Panc1 (cell line): ENCODE measurements around the gene NPDC1. TPM values are rescaled to one million over a fixed set of nuclear protein-coding genes. Genes with fewer than 3 reads are reported as not detected.

Experiments used
- ATAC-seq: fragments of 200-7000 bp; cut with Tn5 transposase; 2 replicates; pipeline ENCODE4 v1.9.1; 2020; ENCODE audit warnings: mild to moderate bottlenecking, moderate library complexity
- BruUV-seq: library from RNA; stranded (reverse); fragments of 400-500 nt; replicated peaks from 2 replicates; lab custom pipeline; 2021; lab: Mats Ljungman, UMichigan
- CTCF ChIA-PET: fragments of 300-600 bp; sonication (Branson Sonifier 250); formaldehyde crosslinking; loops from one replicate; lab custom pipeline; 2022; ENCODE audit warnings: antibody characterized with exemption; lab: Charles Lee
- POLR2A ChIA-PET: fragments of 300-600 bp; sonication (Branson Sonifier 250); formaldehyde crosslinking; loops from one replicate; lab custom pipeline; 2022; ENCODE audit warnings: antibody characterized with exemption; lab: Charles Lee
- DNase-seq: peaks from one replicate; pipeline ENCODE4 v3.0.0-alpha.2; 2010; ENCODE audit warnings: low read depth, low spot score
- H3K27ac ChIP-seq: 2 replicates; pipeline ENCODE4 v1.5.1; 2011; ENCODE audit warnings: mild to moderate bottlenecking, low read length, inconsistent platforms
- H3K27me3 ChIP-seq: fragments of 200-500 bp; sonication (Bioruptor generic); 2 replicates; pipeline ENCODE4 v1.6.0; 2014; ENCODE audit warnings: low read length, inconsistent platforms; ENCODE audit not compliant: control insufficient read depth, insufficient read depth
- H3K36me3 ChIP-seq: fragments of 200-500 bp; sonication (Bioruptor generic); 2 replicates; pipeline ENCODE4 v1.5.1; 2014; ENCODE audit warnings: inconsistent platforms, mild to moderate bottlenecking, low read length, moderate library complexity; ENCODE audit not compliant: control insufficient read depth, insufficient read depth
- H3K4me1 ChIP-seq: 2 replicates; pipeline ENCODE4 v1.5.1; 2011; ENCODE audit warnings: inconsistent platforms, mild to moderate bottlenecking, low read length, moderate library complexity; ENCODE audit not compliant: control insufficient read depth, insufficient read depth
- H3K4me3 ChIP-seq, 2 experiments: 2 replicates each; pipeline ENCODE4 v1.5.1; 2011 to 2012; ENCODE audit warnings: low read depth in 2 of 2, low read length in 2 of 2, mild to moderate bottlenecking in 2 of 2, inconsistent platforms in 1 of 2, moderate library complexity in 1 of 2
- H3K9me3 ChIP-seq: fragments of 200-500 bp; sonication (Bioruptor generic); 2 replicates; pipeline ENCODE4 v1.5.1; 2014; ENCODE audit warnings: low read depth, mild to moderate bottlenecking, inconsistent platforms, low read length, moderate library complexity; ENCODE audit not compliant: control insufficient read depth, insufficient read depth
- POLR2AphosphoS5 ChIP-seq: IDR thresholded peaks from 2 replicates; pipeline ENCODE4 v1.6.1; 2012; ENCODE audit warnings: mild to moderate bottlenecking, low read depth, low read length, moderate library complexity
- SIN3A ChIP-seq: IDR thresholded peaks from 2 replicates; pipeline ENCODE4 v1.6.1; 2012; ENCODE audit warnings: low read depth, mild to moderate bottlenecking, low read length, moderate library complexity, borderline replicate concordance; ENCODE audit not compliant: insufficient read depth
- TCF7L2 ChIP-seq: IDR thresholded peaks from 2 replicates; pipeline ENCODE4 v1.6.1; 2011; ENCODE audit warnings: mild to moderate bottlenecking, low read depth, low read length, inconsistent platforms
- in situ Hi-C: cut with HindIII; loops from 2 replicates; pipeline ENCODE4 v1.10.0; 2016; ENCODE audit warnings: low sequenced_read_pairs, low pct_unique_long_range_greater_than_20kb
- intact Hi-C: fragments of 100-400 bp; cut with micrococcal nuclease; formaldehyde crosslinking; loops from one replicate; pipeline ENCODE4 v1.10.0; 2022; ENCODE audit not compliant: unreplicated experiment
- total RNA-seq: library from RNA; stranded (reverse); gene quantifications from one replicate; pipeline ENCODE4 v1.2.1, GENCODE V29; 2021; ENCODE audit not compliant: unreplicated experiment
- TF ChIP-seq, protein P1 (sequence below): fragments of 450-650 bp; IDR thresholded peaks from 2 replicates; pipeline ENCODE4 v1.5.1; 2017; ENCODE audit warnings: mild to moderate bottlenecking
- TF ChIP-seq, protein P2 (sequence below), 2 experiments: IDR thresholded peaks; 2 replicates each; pipeline ENCODE4 v1.6.1; 2011 to 2012; ENCODE audit warnings: low read depth in 2 of 2, control low read depth in 1 of 2, low read length in 1 of 2, mild to moderate bottlenecking in 1 of 2, moderate library complexity in 1 of 2; ENCODE audit not compliant: insufficient read depth in 1 of 2

The NPDC1 gene
- total RNA-seq, 1 experiment from 2014 or later = 43.5 TPM

DNA sequence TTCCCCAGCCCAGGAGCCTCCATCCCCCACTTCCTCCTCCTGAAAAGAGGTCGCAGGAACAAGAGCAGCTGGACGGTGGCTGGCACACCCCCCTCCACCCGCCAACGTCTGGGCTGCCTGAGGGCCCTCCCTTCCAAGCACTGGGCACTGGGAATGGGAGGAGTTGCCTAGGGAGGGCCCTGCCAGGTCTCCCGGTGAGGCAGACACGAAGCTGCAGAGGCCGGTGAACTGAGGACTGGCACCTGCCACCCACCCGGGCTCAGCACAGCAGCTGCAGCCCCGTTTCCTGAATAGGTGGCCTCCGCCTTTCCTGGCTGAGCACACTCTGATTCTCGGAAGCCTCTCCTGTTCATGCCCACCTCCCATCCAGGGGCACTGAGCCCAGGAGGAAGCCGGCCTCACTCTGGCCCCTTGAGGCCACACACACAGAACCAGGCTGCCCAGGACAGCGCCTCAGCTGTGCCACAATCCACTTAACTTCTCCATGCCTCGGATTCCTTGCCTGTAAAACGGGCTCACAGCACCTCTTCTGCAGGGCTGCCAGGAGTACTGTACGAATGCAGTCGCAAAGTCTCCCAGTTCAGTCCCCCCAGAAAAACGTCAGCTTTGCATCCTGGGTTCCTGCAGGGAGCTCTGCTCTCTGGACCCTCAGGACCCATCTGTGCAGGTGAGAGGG lies 1.3 kb downstream of the NPDC1 start:
- no peaks in the 10 kb centered on the region for H3K36me3 ChIP-seq
- H3K27ac ChIP-seq = no peak overlapping the region
- intact Hi-C loops = no loop called here
- no peaks in the 10 kb centered on the region for H3K9me3 ChIP-seq
- H3K4me3 ChIP-seq = peak overlapping the region; percentile 52 to 54
- DNase-seq (no peak), ATAC-seq (no peak)
- no peaks in the 10 kb centered on the region for H3K27me3 ChIP-seq
- peaks cover 10% of the 10 kb centered on the region; the same call in 1 of the 2 replicates for H3K4me1 ChIP-seq
- TF ChIP-seq, protein P1, sequence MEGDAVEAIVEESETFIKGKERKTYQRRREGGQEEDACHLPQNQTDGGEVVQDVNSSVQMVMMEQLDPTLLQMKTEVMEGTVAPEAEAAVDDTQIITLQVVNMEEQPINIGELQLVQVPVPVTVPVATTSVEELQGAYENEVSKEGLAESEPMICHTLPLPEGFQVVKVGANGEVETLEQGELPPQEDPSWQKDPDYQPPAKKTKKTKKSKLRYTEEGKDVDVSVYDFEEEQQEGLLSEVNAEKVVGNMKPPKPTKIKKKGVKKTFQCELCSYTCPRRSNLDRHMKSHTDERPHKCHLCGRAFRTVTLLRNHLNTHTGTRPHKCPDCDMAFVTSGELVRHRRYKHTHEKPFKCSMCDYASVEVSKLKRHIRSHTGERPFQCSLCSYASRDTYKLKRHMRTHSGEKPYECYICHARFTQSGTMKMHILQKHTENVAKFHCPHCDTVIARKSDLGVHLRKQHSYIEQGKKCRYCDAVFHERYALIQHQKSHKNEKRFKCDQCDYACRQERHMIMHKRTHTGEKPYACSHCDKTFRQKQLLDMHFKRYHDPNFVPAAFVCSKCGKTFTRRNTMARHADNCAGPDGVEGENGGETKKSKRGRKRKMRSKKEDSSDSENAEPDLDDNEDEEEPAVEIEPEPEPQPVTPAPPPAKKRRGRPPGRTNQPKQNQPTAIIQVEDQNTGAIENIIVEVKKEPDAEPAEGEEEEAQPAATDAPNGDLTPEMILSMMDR = no peak
- TF ChIP-seq TCF7L2 (no peak), POLR2AphosphoS5 (no peak), SIN3A (no peak)
- TF ChIP-seq, protein P2, sequence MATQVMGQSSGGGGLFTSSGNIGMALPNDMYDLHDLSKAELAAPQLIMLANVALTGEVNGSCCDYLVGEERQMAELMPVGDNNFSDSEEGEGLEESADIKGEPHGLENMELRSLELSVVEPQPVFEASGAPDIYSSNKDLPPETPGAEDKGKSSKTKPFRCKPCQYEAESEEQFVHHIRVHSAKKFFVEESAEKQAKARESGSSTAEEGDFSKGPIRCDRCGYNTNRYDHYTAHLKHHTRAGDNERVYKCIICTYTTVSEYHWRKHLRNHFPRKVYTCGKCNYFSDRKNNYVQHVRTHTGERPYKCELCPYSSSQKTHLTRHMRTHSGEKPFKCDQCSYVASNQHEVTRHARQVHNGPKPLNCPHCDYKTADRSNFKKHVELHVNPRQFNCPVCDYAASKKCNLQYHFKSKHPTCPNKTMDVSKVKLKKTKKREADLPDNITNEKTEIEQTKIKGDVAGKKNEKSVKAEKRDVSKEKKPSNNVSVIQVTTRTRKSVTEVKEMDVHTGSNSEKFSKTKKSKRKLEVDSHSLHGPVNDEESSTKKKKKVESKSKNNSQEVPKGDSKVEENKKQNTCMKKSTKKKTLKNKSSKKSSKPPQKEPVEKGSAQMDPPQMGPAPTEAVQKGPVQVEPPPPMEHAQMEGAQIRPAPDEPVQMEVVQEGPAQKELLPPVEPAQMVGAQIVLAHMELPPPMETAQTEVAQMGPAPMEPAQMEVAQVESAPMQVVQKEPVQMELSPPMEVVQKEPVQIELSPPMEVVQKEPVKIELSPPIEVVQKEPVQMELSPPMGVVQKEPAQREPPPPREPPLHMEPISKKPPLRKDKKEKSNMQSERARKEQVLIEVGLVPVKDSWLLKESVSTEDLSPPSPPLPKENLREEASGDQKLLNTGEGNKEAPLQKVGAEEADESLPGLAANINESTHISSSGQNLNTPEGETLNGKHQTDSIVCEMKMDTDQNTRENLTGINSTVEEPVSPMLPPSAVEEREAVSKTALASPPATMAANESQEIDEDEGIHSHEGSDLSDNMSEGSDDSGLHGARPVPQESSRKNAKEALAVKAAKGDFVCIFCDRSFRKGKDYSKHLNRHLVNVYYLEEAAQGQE (IDR thresholded peaks at IDR 0.05; ENCODE audit: insufficient read depth in 1 of 2, low read depth in 2 of 2, low read length in 1 of 2) = no peak
- ChIA-PET POLR2A (no interaction called here), CTCF (no interaction called here)
- in situ Hi-C loops = no loop called here
- BruUV-seq = no TSS peak

DNA sequence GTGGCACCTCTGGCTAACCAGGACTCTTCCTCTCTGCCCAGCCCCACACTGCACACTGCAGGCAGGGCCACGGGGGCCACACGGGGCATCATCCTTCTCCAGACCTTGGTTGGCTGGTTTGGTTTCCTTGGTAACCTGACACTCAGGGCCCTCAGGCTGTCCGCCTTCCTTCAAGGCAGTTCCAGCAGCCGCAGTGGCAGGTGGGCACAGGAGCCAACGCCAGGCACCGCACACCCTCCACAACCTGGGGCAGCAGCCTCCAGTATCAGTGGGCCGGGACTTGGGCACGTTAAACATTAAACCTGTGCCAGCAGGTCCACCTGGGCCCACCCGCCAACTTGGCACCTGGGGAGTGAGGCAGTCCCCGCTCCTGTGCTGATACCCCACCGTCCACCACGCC lies 1.9 kb downstream of the NPDC1 start:
- H3K4me3 ChIP-seq = no peak overlapping the region; a peak in 1 of 4 replicates
- intact Hi-C loops = no loop called here
- no peaks in the 10 kb centered on the region for H3K9me3 ChIP-seq
- DNase-seq (no peak), ATAC-seq (no peak)
- in situ Hi-C loops = no loop called here
- H3K27me3 ChIP-seq = no peaks in the 10 kb centered on the region
- no peak for TF ChIP-seq SIN3A
- TF ChIP-seq, protein P2 (IDR thresholded peaks at IDR 0.05; ENCODE audit: insufficient read depth in 1 of 2, low read depth in 2 of 2, low read length in 1 of 2) = no peak
- TF ChIP-seq POLR2AphosphoS5 = no peak
- TF ChIP-seq, protein P1 = no peak
- no peak for TF ChIP-seq TCF7L2
- H3K36me3 ChIP-seq = no peaks in the 10 kb centered on the region
- ChIA-PET CTCF (no interaction called here), POLR2A (no interaction called here)
- BruUV-seq = TSS peak; percentile 90
- H3K4me1 ChIP-seq = peaks cover 10% of the 10 kb centered on the region; the same call in 1 of the 2 replicates
- no peak overlapping the region for H3K27ac ChIP-seq
